Measurements from ENCODE around the gene MAP3K12. TPM values are rescaled to one million over a fixed set of nuclear protein-coding genes. Genes with fewer than 3 reads are reported as not detected.
"Not testable (repeated sequence)": the region's sequence is repeated elsewhere in the genome, so short reads cannot be mapped to it uniquely, and the experiment has no call there.

MAP3K12 gene
- total RNA-seq, 1 experiment from 2014 or later: 4.6 TPM

GRCh38 chr12:53443955-53444354, 55.3 kb downstream of the MAP3K12 start:
- CTCF ChIA-PET: interaction anchor here (0.7 kb wide), 1 partner anchor 92 kb away, joined by 5 read pairs; no protein-coding TSS in a partner anchor
- intact Hi-C loops (cut with micrococcal nuclease; ENCODE audit: unreplicated experiment): no loop called here
- peaks cover 44% of the 10 kb centered on the region for H3K36me3 Mint-ChIP-seq (ENCODE audit: insufficient read depth, unreplicated experiment)
- DNase-seq: peak; percentile 13
- no peak overlapping the region for H3K27ac Mint-ChIP-seq (ENCODE audit: unreplicated experiment)
- peak overlapping the region; percentile 81 for H3K4me3 Mint-ChIP-seq (ENCODE audit: low read depth, unreplicated experiment)
- TF ChIP-seq CTCF (IDR thresholded peaks at IDR 0.05; ENCODE audit: unreplicated experiment): no peak
- BruUV-seq (replicated peaks): no TSS peak
- H3K9me3 Mint-ChIP-seq (ENCODE audit: low read depth, unreplicated experiment): no peaks in the 10 kb centered on the region
- H3K27me3 Mint-ChIP-seq (ENCODE audit: unreplicated experiment): no peaks in the 10 kb centered on the region
- H3K4me1 Mint-ChIP-seq (ENCODE audit: low read depth, unreplicated experiment): peaks cover 17% of the 10 kb centered on the region

GRCh38 chr12:53441040-53441833, 58.0 kb downstream of the MAP3K12 start, which contains the start of gene PRR13:
Gene PRR13, plus strand, starts transcription at chr12:53441734. Its CDS starts 981 bp downstream, at chr12:53442715.
- DNase-seq: peak; percentile 95
- no peak for TF ChIP-seq CTCF (IDR thresholded peaks at IDR 0.05; ENCODE audit: unreplicated experiment)
- intact Hi-C loops (cut with micrococcal nuclease; ENCODE audit: unreplicated experiment): no loop called here
- Mint-ChIP-seq H3K36me3 (ENCODE audit: insufficient read depth, unreplicated experiment) (peaks cover 44% of the 10 kb centered on the region), H3K27ac (ENCODE audit: unreplicated experiment) (peak within 1 kb of the TSS; percentile 84), H3K4me3 (ENCODE audit: low read depth, unreplicated experiment) (peak within 1 kb of the TSS; percentile 81), H3K4me1 (ENCODE audit: low read depth, unreplicated experiment) (peaks cover 17% of the 10 kb centered on the region), H3K27me3 (ENCODE audit: unreplicated experiment) (no peaks in the 10 kb centered on the region), H3K9me3 (ENCODE audit: low read depth, unreplicated experiment) (no peaks in the 10 kb centered on the region)
- BruUV-seq (replicated peaks): no TSS peak
- CTCF ChIA-PET: interaction anchor here (0.5 to 1.3 kb wide), 5 partner anchors 20 to 112 kb away, joined by 3 to 7 read pairs (median 3); no protein-coding TSS in a partner anchor

GRCh38 chr12:53439582-53439981, 59.7 kb downstream of the MAP3K12 start:
- Mint-ChIP-seq H3K36me3 (ENCODE audit: insufficient read depth, unreplicated experiment) (peaks cover 38% of the 10 kb centered on the region), H3K4me1 (ENCODE audit: low read depth, unreplicated experiment) (peaks cover 17% of the 10 kb centered on the region)
- H3K27ac Mint-ChIP-seq (ENCODE audit: unreplicated experiment); DNase-seq; H3K4me3 Mint-ChIP-seq (ENCODE audit: low read depth, unreplicated experiment); CTCF ChIA-PET; BruUV-seq (replicated peaks); H3K9me3 Mint-ChIP-seq (ENCODE audit: low read depth, unreplicated experiment); H3K27me3 Mint-ChIP-seq (ENCODE audit: unreplicated experiment); intact Hi-C loops (cut with micrococcal nuclease; ENCODE audit: unreplicated experiment): not testable (repeated sequence)

GRCh38 chr12:53435326-53435725, 63.9 kb downstream of the MAP3K12 start:
- intact Hi-C loops (cut with micrococcal nuclease; ENCODE audit: unreplicated experiment); H3K36me3 Mint-ChIP-seq (ENCODE audit: insufficient read depth, unreplicated experiment); BruUV-seq (replicated peaks); H3K27ac Mint-ChIP-seq (ENCODE audit: unreplicated experiment); H3K4me3 Mint-ChIP-seq (ENCODE audit: low read depth, unreplicated experiment); DNase-seq; H3K9me3 Mint-ChIP-seq (ENCODE audit: low read depth, unreplicated experiment); CTCF ChIA-PET; H3K27me3 Mint-ChIP-seq (ENCODE audit: unreplicated experiment); H3K4me1 Mint-ChIP-seq (ENCODE audit: low read depth, unreplicated experiment): not testable (repeated sequence)

GRCh38 chr12:53431187-53431586, 68.1 kb downstream of the MAP3K12 start:
- CTCF ChIA-PET: interaction anchor here (1.6 kb wide), 1 partner anchor 10 kb away, joined by 3 read pairs; no protein-coding TSS in a partner anchor
- intact Hi-C loops (cut with micrococcal nuclease; ENCODE audit: unreplicated experiment): no loop called here
- Mint-ChIP-seq H3K4me1 (ENCODE audit: low read depth, unreplicated experiment) (peaks cover 16% of the 10 kb centered on the region), H3K9me3 (ENCODE audit: low read depth, unreplicated experiment) (no peaks in the 10 kb centered on the region), H3K27ac (ENCODE audit: unreplicated experiment) (no peak overlapping the region), H3K36me3 (ENCODE audit: insufficient read depth, unreplicated experiment) (no peaks in the 10 kb centered on the region), H3K27me3 (ENCODE audit: unreplicated experiment) (no peaks in the 10 kb centered on the region), H3K4me3 (ENCODE audit: low read depth, unreplicated experiment) (no peak overlapping the region)
- BruUV-seq (replicated peaks): no TSS peak
- TF ChIP-seq CTCF (IDR thresholded peaks at IDR 0.05; ENCODE audit: unreplicated experiment): no peak
- no peak for DNase-seq

All from Calu3 (cell line).